Islet of Langerhans (tissue), 1 donor: ENCODE results near the gene IZUMO4.

Experiments
- FAIRE-seq: peaks from one replicate; lab custom pipeline; 2011; peaks lifted over from hg19 to GRCh38; lab: Jason Lieb, UNC

Gene IZUMO4

GRCh38 chr19:2108251-2109016 is 11.7 kb downstream of the IZUMO4 start:
- FAIRE-seq, result no peak

GRCh38 chr19:2109046-2109864 is 12.5 kb downstream of the IZUMO4 start:
- no peak for FAIRE-seq

- FAIRE-seq, result no peak
Observed at GRCh38 chr19:2110822-2111221, 14.1 kb downstream of the IZUMO4 start.

GRCh38 chr19:2111425-2111824 is 14.7 kb downstream of the IZUMO4 start:
- FAIRE-seq, result no peak

- FAIRE-seq, result no peak
Observed at GRCh38 chr19:2111886-2112285, 15.2 kb downstream of the IZUMO4 start.

- no peak for FAIRE-seq
Observed at GRCh38 chr19:2112516-2113320, 16.0 kb downstream of the IZUMO4 start.

- no peak for FAIRE-seq
Observed at GRCh38 chr19:2113439-2114211, 16.9 kb downstream of the IZUMO4 start.

GRCh38 chr19:2114218-2114617 is 17.5 kb downstream of the IZUMO4 start:
- no peak for FAIRE-seq

- FAIRE-seq, result no peak
Observed at GRCh38 chr19:2114821-2115220, 18.1 kb downstream of the IZUMO4 start.

GRCh38 chr19:2115324-2115723 is 18.6 kb downstream of the IZUMO4 start:
- no peak for FAIRE-seq

- FAIRE-seq, result no peak
Observed at GRCh38 chr19:2115911-2116426, 19.3 kb downstream of the IZUMO4 start.

- FAIRE-seq, result no peak
Observed at GRCh38 chr19:2116507-2116906, 19.8 kb downstream of the IZUMO4 start.

GRCh38 chr19:2117215-2117960 is 20.7 kb downstream of the IZUMO4 start:
- FAIRE-seq, result no peak

GRCh38 chr19:2118438-2118837 is 21.7 kb downstream of the IZUMO4 start:
- FAIRE-seq, result no peak

GRCh38 chr19:2119921-2120785 is 23.4 kb downstream of the IZUMO4 start:
- no peak for FAIRE-seq

GRCh38 chr19:2120821-2121220 is 24.1 kb downstream of the IZUMO4 start:
- no peak for FAIRE-seq

GRCh38 chr19:2121416-2122051 is 24.8 kb downstream of the IZUMO4 start:
- FAIRE-seq, result no peak

- no peak for FAIRE-seq
Observed at GRCh38 chr19:2122251-2122650, 25.5 kb downstream of the IZUMO4 start.

- FAIRE-seq, result no peak
Observed at GRCh38 chr19:2122982-2123381, 26.3 kb downstream of the IZUMO4 start.
